Loucy (cell line): ENCODE results near the gene FNDC3A.

ENCODE experiments used
- H2AFZ ChIP-seq: fragments of 200-600 bp; sonication (generic); 2 replicates; pipeline ENCODE4 v1.6.0; 2016; ENCODE audit warnings: antibody characterized with exemption, mild to moderate bottlenecking, low read length, moderate library complexity
- H3F3A ChIP-seq: fragments of 200-600 bp; 2 replicates; pipeline ENCODE4 v1.6.0; 2016; ENCODE audit warnings: antibody characterized with exemption, low read depth, mild to moderate bottlenecking
- H3K27me3 ChIP-seq: fragments of 200-600 bp; sonication (generic); 2 replicates; pipeline ENCODE4 v1.6.1; 2014; ENCODE audit warnings: low read length, mild to moderate bottlenecking; ENCODE audit not compliant: insufficient read depth, poor library complexity, severe bottlenecking
- H3K36me3 ChIP-seq: fragments of 200-600 bp; sonication (generic); 2 replicates; pipeline ENCODE4 v1.6.1; 2016; ENCODE audit warnings: low read length; ENCODE audit not compliant: insufficient read depth
- H3K4me1 ChIP-seq: fragments of 200-600 bp; sonication (generic); 2 replicates; pipeline ENCODE4 v1.5.1; 2014; ENCODE audit warnings: low read length, mild to moderate bottlenecking; ENCODE audit not compliant: insufficient read depth, poor library complexity, severe bottlenecking
- H3K4me2 ChIP-seq: fragments of 200-600 bp; sonication (generic); 2 replicates; pipeline ENCODE4 v1.6.0; 2014; ENCODE audit warnings: antibody characterized with exemption, low read length, low read depth, mild to moderate bottlenecking; ENCODE audit not compliant: poor library complexity, severe bottlenecking
- H3K4me3 ChIP-seq: fragments of 200-600 bp; sonication (generic); 2 replicates; pipeline ENCODE4 v1.5.1; 2014; ENCODE audit warnings: low read length, mild to moderate bottlenecking, mixed read lengths; ENCODE audit not compliant: poor library complexity, severe bottlenecking
- H3K79me2 ChIP-seq: fragments of 200-600 bp; sonication (generic); 2 replicates; pipeline ENCODE4 v1.6.1; 2014; ENCODE audit warnings: low read length; ENCODE audit not compliant: insufficient read depth
- H3K9ac ChIP-seq: fragments of 200-600 bp; sonication (generic); 2 replicates; pipeline ENCODE4 v1.6.0; 2014; ENCODE audit warnings: mild to moderate bottlenecking, low read depth, low read length, moderate library complexity; ENCODE audit not compliant: poor library complexity, severe bottlenecking
- H3K9me2 ChIP-seq: fragments of 200-600 bp; sonication (generic); replicated peaks from 2 replicates; pipeline ENCODE4 v1.6.1; 2016; ENCODE audit warnings: low read depth, low read length, mixed read lengths
- H3K9me3 ChIP-seq: fragments of 200-600 bp; sonication (generic); 2 replicates; pipeline ENCODE4 v1.6.1; 2014; ENCODE audit warnings: mild to moderate bottlenecking, antibody characterized with exemption, low read length, low read depth; ENCODE audit not compliant: insufficient read depth
- H4K20me1 ChIP-seq: fragments of 200-600 bp; sonication (generic); 2 replicates; pipeline ENCODE4 v1.6.0; 2014; ENCODE audit warnings: antibody characterized with exemption, low read length, mild to moderate bottlenecking; ENCODE audit not compliant: insufficient read depth, poor library complexity, severe bottlenecking
- EZH2phosphoT487 ChIP-seq: fragments of 200-600 bp; IDR thresholded peaks from 2 replicates; pipeline ENCODE4 v1.6.1; 2018; ENCODE audit warnings: antibody characterized with exemption, mild to moderate bottlenecking, moderate library complexity, borderline replicate concordance
- TF ChIP-seq, protein P1 (sequence below): fragments of 200-600 bp; sonication (generic); conservative IDR thresholded peaks from 2 replicates; pipeline ENCODE4 v1.5.1; 2014; ENCODE audit warnings: mild to moderate bottlenecking, antibody characterized with exemption, low read length

Gene FNDC3A

DNA sequence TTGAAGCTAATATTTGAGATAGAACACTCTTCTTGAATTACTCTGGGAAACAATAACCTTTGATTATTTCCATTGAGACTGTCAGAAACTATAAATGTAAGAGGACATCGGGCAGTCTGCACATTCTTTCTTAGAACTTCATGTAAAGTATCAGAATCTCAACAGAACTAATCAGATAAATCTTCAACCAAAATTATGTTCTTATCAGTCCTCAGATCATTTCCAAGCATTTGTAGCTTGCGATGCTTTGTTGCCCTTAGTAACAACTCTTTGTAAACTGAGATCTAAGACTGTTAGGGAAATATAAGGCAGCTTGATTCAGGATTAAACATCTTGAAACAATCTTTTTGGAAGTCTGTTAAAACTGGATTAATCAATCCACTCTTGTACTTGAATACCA lies 70.3 kb downstream of the FNDC3A start:
- Histone ChIP-seq H2AFZ (no peak overlapping the region), H3K9me3 (0 out of 2 replicates have a peak, but pooled peaks cover 5% of the 10 kb centered on the region), H3K4me3 (no peak overlapping the region), H3K4me1 (no peaks in the 10 kb centered on the region), H4K20me1 (no peaks in the 10 kb centered on the region), H3K36me3 (no peaks in the 10 kb centered on the region), H3K79me2 (no peaks in the 10 kb centered on the region), H3K4me2 (no peak overlapping the region), H3K9ac (no peak overlapping the region), H3K9me2 (no peaks in the 10 kb centered on the region), H3K27me3 (no peaks in the 10 kb centered on the region), H3F3A (no peaks in the 10 kb centered on the region)
- TF ChIP-seq, protein P1, sequence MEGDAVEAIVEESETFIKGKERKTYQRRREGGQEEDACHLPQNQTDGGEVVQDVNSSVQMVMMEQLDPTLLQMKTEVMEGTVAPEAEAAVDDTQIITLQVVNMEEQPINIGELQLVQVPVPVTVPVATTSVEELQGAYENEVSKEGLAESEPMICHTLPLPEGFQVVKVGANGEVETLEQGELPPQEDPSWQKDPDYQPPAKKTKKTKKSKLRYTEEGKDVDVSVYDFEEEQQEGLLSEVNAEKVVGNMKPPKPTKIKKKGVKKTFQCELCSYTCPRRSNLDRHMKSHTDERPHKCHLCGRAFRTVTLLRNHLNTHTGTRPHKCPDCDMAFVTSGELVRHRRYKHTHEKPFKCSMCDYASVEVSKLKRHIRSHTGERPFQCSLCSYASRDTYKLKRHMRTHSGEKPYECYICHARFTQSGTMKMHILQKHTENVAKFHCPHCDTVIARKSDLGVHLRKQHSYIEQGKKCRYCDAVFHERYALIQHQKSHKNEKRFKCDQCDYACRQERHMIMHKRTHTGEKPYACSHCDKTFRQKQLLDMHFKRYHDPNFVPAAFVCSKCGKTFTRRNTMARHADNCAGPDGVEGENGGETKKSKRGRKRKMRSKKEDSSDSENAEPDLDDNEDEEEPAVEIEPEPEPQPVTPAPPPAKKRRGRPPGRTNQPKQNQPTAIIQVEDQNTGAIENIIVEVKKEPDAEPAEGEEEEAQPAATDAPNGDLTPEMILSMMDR = no peak
- no peak for TF ChIP-seq EZH2phosphoT487

DNA sequence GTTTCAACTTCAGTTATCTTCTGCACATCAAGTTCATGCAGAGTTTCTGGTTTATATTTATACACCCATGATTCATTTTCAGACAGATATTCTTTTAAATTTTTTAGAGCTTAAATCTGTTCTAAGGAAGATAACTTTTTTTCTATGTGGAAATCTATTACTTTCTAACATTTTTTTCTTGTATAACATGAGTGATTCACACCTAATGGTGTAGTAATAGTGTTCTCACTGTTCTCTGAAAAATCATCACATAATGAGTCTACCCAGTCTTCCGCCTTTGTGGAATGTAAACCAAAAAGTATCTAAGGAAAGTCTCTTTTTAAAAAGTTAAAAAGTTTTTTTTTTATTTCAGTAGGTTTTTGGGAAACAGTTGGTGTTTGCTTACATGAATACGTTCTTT lies 70.8 kb downstream of the FNDC3A start:
- Histone ChIP-seq H3K9me3 (0 out of 2 replicates have a peak, but pooled peaks cover 5% of the 10 kb centered on the region), H4K20me1 (no peaks in the 10 kb centered on the region), H3K4me1 (no peaks in the 10 kb centered on the region), H3K36me3 (no peaks in the 10 kb centered on the region), H3F3A (no peaks in the 10 kb centered on the region), H3K9ac (no peak overlapping the region), H3K4me2 (no peak overlapping the region), H3K4me3 (no peak overlapping the region), H3K27me3 (no peaks in the 10 kb centered on the region), H2AFZ (no peak overlapping the region), H3K9me2 (no peaks in the 10 kb centered on the region), H3K79me2 (no peaks in the 10 kb centered on the region)
- no peak for TF ChIP-seq EZH2phosphoT487
- TF ChIP-seq, protein P1 = no peak

DNA sequence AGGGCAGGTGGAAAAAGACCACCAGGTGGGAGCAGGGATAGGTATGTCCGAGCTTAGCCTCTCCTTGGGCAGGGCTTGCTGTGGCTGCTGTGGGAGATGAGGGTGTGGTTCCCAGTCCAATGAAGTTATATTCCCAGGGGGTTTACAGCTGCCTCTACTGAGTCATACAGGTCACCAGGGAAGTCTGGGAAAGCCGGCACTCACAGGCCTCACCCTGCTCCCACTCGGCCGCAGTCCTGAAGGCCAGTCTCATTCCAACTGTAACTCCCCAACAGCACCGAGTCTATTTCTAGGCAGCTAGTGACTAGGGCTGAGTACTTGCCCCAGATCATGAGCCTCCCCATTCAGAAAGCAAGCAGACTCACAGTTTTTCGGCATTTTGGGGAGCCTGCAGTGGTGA lies 77.1 kb downstream of the FNDC3A start:
- Histone ChIP-seq H3K9me2 (no peaks in the 10 kb centered on the region), H2AFZ (no peak overlapping the region), H3K36me3 (no peaks in the 10 kb centered on the region), H3K79me2 (0 out of 2 replicates have a peak, but pooled peaks cover 4% of the 10 kb centered on the region), H3K9me3 (0 out of 2 replicates have a peak, but pooled peaks cover 5% of the 10 kb centered on the region), H3K4me1 (no peaks in the 10 kb centered on the region), H3K27me3 (no peaks in the 10 kb centered on the region), H3K4me2 (no peak overlapping the region), H3F3A (no peaks in the 10 kb centered on the region), H3K9ac (no peak overlapping the region), H3K4me3 (no peak overlapping the region), H4K20me1 (no peaks in the 10 kb centered on the region)
- TF ChIP-seq EZH2phosphoT487 = no peak
- TF ChIP-seq, protein P1 = no peak
